Astrocyte of the cerebellum (primary cell): ENCODE data around the gene CNTNAP2.

Experiments
- DNase-seq: peaks from one replicate; pipeline ENCODE4 v3.0.0-alpha.2; 2011; ENCODE audit warnings: low read depth
- H3K4me3 ChIP-seq: 2 replicates; pipeline ENCODE4 v1.5.1; 2011; ENCODE audit warnings: mild to moderate bottlenecking, low read depth, low read length, moderate library complexity
- CTCF ChIP-seq: IDR thresholded peaks from 2 replicates; pipeline ENCODE4 v1.5.1; 2012; ENCODE audit warnings: low read length, low read depth, moderate library complexity, mild to moderate bottlenecking; ENCODE audit errors: missing control alignments
- in situ Hi-C: cut with HindIII; loops from 2 replicates; pipeline ENCODE4 v1.10.0; 2017; ENCODE audit warnings: low sequenced_read_pairs

CNTNAP2 gene

GRCh38 chr7:148466120-148466519 lies 2349.5 kb downstream of the CNTNAP2 start:
- TF ChIP-seq CTCF = no peak
- H3K4me3 ChIP-seq = no peak overlapping the region
- no peak for DNase-seq
- in situ Hi-C loops = no loop called here

- DNase-seq = no peak
- TF ChIP-seq CTCF = no peak
- in situ Hi-C loops = no loop called here
- H3K4me3 ChIP-seq = no peak overlapping the region
Observed at GRCh38 chr7:148468700-148469098, 2352.1 kb downstream of the CNTNAP2 start.
